Tongue (tissue), 2 donors: Measurements from ENCODE around the gene CASKIN2. TPM values are rescaled to one million over a fixed set of nuclear protein-coding genes. Genes with fewer than 3 reads are reported as not detected.
A peak's percentile ranks its signal among the peaks of the same experiment; 100 is the strongest.

Source experiments
- DNase-seq: peaks from one replicate; pipeline ENCODE4 v3.0.0-alpha.2; 2015
- total RNA-seq: library from RNA; depleted of rRNA; stranded (reverse); fragments of >200 nt; gene quantifications from one replicate; pipeline ENCODE4 v1.2.3, GENCODE V29; 2014

CASKIN2 gene
- total RNA-seq, 1 donor from 2014 or later, result 22.4 TPM

DNA sequence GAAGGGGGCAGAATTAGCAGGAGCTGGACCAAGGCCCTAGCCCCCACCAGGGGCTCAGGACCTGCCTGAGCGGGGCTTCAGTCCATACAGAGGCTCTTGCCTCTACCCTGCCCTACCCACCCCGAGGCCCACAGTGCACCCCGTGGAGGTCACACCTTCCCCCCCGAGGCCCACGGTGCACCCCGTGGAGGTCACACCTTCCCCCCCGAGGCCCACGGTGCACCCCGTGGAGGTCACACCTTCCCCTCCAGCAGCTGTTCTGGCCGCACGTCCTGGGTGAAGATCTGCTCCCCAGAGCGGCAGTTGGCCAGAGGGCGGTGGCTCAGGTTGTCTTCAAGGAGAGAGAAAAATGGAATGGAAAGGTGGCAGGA lies 11.4 kb downstream of the CASKIN2 start:
- no peak for DNase-seq

DNA sequence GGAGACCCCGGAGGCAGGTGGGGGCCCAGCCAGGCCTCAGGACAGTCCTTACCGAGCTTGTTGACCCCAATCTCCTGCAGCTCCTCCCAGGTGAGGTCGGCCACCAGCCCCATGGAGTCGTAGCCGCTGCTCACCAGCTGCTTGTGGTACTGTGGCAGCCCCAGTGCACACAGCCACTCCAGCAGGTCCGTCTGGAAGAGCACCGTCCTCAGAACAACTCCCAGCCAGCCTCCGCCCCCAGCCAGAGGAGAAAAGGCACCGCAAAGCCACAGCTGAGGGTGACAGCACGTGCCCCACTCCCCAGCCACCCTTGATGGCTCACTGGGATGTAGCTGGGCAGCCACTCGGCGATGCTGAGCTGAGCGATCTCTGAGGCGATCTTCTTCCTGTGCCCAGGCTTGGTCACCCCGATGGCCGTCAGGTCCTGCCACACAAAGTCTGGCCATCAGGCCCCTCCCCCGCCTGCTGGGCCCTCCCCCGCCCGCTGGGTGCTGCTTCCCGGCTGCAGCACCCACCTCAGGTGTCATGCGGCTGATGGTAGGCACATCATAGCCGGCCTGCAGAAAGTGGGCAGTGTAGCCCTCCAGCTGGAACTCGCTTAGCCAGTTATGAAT lies 11.9 kb downstream of the CASKIN2 start:
- DNase-seq, result no peak

- DNase-seq, result no peak
Observed at GRCh38 chr17:75502721-75503329, 12.5 kb downstream of the CASKIN2 start.

DNA sequence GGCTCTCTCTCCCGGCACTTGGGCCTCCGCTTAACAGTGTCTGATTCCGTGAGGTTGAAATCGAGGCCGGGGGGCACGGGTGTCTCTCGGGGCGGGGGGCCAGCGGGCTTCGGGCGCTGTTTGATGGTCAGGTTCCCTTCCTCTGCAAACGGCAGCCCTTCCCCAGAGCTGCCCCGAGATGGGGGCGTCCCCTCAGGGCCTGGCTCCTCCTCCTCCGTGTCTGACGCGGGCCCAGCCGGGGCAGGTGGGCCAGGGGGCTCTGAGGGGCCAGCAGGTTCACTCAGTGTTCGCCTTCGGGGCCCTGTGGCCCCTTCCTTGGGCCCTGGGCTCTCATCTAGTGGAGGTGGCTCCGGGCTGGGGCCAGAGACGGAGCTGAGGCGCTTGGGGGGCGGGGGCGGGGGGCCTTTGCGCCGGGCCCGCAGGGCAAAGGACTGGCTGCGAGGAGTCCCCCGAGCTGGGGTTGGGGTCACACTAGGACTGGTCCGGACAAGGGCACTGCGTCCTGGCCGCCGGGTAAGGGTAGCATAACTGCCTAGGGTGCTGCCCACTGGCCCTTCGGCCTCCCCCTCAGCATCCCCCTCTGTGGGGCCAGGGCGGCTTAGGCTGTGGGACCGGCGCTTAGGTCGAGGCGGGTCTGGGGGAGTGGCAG lies 13.1 kb downstream of the CASKIN2 start:
- no peak for DNase-seq

GRCh38 chr17:75501378-75502071 lies 13.8 kb downstream of the CASKIN2 start:
- DNase-seq, result peak; percentile 61

DNA sequence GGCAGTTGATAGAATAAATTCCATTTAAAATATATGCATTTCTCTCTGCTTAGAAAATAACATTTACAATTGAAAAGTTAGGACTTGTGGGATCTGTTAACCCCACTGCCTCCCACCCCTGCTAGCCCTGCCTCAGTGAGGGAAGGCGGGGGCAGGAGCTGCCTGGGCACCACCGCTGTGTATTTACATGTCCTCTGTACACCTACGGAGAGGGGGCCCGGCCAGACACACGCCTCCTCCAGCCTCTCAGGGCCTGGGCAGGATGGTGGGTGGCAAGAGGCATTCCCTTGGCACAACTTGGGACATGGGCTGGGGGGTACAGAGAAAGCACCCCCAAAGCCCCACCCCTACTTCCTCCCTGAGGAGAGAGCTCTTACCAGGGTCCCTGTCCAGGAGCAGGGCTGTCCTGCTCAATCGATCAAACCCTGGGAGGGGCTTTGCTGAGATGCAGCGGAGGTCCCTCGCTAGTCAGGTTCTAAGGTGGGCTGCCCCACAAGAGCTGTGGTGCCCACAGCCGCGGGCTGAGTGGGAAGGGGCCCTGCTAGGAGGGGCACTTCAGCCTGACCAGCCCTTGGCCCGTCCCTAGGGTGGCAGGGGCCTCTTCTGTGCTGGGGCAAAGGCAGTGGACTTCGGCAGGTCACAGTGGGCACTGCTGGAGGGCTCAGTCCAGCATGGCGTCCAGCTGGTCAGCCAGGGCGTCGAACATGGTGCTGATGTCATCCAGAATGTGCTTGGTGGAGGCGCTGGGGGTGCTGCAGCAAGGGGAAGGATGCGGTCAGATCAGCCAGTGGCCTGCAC lies 14.7 kb downstream of the CASKIN2 start:
- DNase-seq, result no peak

DNA sequence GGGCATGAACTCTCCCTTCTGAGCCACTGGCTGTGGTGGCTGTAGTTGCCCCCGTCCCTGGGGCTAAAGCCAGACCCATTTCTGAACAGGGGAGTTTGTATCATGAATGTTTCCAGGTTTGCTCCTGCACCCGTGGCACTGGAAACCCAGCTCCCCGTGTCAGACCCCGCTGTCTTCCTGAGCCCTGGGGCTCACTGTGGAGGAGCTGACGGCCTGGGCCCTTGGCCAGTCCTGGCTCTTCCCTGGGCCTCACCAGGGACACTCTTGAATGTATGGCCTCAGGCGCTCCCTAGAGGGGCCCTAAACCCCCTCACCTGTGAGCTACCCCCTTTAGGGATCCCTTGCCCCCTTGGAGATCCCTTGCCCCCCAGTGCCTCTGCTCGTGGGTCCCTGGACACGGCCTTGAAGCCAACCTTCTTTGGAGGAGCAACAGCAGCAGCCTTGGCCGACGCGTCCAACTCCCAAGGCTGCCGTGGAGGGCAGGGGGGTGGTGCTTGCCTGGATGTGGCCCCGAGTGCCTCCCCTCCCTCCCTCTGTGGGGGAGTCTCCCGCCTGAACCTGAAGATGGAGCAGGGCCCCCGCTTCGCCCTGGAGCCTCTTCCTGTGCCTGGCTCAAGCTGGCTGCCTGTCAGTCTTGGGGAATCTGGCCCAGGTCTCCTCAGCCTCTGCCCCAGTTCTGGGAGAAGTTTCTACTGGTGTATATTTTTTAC lies 15.9 kb downstream of the CASKIN2 start:
- no peak for DNase-seq

GRCh38 chr17:75498726-75499213 lies 16.6 kb downstream of the CASKIN2 start:
- no peak for DNase-seq

GRCh38 chr17:75498039-75498725 lies 17.2 kb downstream of the CASKIN2 start:
- no peak for DNase-seq

GRCh38 chr17:75496005-75496404 lies 19.3 kb downstream of the CASKIN2 start:
- no peak for DNase-seq

GRCh38 chr17:75494326-75494877 lies 20.9 kb downstream of the CASKIN2 start:
- DNase-seq, result no peak

DNA sequence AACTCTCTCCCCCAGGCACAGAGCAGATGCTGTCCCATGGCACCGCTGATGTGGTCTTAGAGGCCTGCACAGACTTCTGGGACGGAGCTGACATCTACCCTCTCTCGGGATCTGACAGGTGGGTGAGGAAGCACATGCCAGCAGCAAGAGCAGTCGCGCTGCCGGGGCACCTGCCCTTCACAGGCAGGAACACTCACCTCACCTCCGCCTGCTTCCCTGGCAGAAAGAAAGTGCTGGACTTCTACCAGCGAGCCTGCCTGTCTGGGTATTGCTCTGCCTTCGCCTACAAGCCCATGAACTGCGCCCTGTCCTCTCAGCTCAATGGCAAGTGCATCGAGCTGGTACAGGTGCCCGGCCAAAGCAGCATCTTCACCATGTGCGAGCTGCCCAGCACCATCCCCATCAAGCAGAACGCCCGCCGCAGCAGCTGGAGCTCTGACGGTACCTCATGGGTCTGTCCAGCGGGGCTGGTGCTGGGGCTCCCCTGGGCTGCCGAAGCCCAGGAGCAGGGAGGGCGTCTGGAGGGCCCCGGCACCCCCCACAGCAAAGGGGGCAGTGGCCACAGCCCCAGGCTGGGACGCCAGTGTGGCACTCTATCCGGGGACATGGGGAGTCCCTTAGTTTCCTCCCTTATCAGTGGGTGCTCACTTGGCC lies 21.7 kb downstream of the CASKIN2 start:
- no peak for DNase-seq

DNA sequence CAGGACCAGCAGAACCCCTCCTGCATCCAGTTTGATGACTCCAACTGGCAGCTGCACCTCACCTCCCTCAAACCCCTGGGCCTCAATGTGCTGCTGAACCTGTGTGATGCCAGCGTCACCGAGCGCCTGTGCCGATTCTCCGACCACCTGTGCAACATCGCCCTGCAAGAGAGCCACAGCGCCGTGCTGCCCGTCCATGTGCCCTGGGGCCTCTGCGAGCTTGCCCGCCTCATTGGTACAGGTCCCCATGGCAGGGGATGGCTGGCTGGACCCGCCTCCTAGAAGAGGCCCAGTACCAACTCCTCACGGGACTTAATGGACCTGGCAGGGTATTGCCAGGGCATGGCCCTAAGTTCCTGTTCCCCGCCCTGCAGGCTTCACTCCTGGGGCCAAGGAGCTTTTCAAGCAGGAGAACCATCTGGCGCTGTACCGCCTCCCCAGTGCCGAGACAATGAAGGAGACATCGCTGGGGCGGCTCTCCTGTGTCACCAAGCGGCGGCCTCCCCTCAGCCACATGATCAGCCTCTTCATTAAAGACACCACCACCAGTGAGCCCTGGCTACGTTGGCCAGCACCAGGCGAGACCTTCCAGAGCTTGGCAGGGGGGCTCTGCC lies 22.7 kb downstream of the CASKIN2 start:
- no peak for DNase-seq

DNA sequence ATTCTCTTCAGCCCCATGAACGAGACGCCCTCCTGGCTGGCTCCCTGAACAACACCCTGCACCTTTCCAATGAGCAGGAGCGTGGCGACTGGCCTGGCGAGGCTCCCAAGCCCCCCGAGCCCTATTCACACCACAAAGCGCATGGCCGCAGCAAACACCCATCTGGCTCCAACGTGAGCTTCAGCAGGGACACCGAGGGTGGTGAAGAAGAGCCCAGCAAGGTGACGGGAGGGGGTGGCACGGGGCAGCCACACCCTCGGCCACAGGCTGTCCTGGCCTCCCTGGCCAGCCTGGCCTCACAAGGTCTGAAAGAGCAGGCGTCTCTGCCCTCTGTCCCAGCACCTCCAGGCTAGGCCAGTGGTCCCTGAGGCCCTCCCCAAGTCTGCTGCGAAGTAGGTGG lies 23.7 kb downstream of the CASKIN2 start:
- no peak for DNase-seq

GRCh38 chr17:75490953-75491649 lies 24.2 kb downstream of the CASKIN2 start:
- no peak for DNase-seq

- DNase-seq, result no peak
Observed at GRCh38 chr17:75490173-75490743, 25.1 kb downstream of the CASKIN2 start.

DNA sequence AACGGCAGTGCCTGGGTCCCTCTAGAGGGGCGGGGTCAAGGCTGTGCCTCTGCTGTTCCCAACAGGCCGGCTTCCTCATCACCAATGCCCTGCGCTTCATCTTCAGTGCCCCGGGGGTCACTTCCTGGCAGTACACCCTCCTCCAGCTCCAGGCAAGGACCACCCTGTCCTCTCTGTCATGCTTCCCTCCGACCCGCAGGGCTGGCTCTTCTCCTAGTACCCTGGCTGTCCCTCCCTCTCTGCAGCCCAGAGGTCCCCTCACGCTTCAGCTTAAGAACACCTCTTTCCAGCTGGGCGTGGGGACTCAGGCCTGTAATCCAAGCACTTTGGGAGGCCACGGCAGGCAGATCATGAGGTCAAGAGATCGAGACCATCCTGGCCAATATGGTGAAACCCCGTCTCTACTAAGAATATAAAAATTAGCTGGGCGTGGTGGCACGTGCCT lies 25.8 kb downstream of the CASKIN2 start:
- no peak for DNase-seq

DNA sequence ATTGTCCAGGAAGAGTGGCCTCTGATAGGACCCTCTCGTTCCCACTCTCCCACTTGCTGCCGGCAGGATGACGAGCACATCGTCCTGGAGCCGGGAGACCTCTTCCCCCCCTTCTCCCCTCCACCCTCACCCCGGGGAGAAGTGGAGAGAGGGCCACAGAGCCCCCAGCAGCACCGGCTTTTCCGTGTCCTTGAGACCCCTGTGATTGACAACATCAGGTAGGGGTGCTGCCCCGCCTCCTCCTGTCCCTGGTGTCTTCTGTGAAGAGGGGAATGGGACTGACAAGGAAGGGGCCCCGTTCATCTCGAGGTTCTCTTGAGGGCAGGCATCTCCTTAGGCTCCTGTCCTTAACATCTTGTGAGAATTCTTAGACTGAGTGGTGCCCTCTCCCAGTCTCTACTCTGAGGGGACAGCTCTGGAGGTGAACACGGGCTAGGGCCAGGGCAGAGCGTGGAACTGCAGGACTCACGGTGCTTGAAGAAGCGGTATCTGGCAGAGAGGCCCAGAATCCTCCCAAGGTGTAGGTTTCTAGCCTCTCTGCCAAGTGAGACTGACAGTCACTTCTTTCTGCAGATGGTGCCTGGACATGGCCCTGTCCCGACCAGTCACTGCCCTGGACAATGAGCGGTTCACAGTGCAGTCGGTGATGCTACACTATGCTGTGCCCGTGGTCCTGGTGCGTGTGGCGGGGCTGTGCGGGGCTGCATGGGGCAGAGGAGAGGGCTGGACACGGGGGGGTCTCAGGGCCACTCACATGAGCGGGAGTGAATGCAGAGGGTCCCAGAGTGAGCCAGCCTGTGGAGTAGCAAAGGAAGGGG lies 26.4 kb downstream of the CASKIN2 start:
- no peak for DNase-seq
